SKM-1 (cell line): ENCODE measurements around the gene HOXB3.

Source experiments
- DNase-seq: peaks from one replicate; lab custom pipeline; 2025; ENCODE audit not compliant: unreplicated experiment; lab: John Stamatoyannopoulos, UW

The HOXB3 gene

DNA sequence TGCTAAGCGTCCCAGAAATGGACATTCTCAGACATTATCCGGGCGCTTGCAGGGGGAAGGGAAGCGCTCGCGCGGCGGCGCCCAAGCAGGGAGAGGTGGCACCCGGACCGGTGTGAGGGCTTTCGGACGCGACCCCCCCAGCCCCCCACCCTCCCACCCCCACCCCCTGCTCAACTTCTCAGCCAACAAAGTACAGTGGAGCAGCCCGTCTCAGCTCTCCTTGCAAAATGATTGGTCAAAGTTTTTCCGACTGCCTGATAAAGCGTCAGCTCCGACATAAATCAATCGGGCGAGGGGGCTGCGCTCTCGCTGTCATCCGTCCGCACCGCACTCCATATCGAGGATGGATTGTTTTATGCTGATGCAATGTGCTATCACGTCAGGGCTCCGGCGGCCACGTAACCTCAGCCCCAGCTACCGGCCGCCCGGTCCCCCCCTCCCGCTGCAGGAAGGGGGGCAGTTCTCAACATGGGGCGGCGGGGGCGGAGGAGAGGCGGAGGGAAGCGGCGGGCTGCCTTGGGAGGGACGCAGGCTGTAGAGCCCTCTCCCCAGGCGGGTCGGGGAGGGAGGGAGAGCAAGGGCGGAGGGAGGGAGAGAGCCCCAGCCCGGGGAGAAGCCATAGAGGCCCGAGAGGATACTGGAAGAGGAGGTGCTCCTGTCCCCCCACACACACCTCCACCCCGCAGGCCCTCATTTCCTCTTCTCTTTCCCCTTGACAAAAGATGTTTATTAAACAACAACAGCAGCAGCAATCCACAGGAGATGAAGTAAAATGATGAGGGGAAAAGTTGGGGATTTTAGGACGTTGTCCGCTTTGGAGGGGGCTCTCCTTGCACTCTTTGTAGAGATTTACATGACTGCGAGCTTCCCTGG is 36.4 kb upstream of the HOXB3 start, which contains the start of gene HOXB9:
Gene HOXB9 (minus strand): TSS at position 114 of the 873 bp plus-strand sequence. CDS start 89 bp downstream, at position 25.
- no peak for DNase-seq

DNA sequence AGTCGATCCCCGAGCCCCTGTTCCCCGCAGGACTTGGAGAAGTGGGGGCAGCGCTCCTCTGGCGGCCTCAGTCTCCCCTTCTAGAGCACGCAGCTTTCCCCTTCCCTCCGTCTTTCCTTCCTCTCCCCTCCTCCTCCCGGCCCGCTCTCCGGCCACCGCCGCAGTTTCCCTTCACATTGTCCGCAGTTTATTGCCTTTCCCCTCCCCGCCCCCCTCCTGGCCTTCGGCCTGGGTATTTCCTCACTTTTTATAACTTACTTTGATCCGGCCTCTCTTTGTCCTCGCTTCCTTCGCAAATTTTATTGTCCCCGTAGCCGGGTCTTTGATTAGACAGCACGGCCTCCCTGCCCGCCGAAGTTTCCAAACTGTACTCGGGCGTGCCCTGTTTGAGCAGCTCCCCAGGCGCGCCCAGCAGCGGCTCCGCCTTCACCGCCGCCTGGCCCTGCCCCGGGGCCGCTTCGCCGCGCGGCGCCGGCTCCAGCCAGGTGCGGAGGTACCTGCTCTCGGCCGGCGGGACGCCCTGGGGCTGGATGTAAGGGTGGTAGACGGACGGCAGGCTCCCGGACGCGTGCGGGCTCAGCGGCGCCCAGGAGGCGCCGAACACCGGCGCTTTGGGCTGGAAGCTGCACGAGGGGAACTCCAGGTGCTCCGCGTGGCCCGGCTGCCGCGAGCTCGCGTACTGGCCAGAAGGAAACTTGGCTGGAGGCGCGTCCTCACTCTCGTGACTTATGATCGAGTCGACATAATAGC is 35.6 kb upstream of the HOXB3 start:
- no peak for DNase-seq

DNA sequence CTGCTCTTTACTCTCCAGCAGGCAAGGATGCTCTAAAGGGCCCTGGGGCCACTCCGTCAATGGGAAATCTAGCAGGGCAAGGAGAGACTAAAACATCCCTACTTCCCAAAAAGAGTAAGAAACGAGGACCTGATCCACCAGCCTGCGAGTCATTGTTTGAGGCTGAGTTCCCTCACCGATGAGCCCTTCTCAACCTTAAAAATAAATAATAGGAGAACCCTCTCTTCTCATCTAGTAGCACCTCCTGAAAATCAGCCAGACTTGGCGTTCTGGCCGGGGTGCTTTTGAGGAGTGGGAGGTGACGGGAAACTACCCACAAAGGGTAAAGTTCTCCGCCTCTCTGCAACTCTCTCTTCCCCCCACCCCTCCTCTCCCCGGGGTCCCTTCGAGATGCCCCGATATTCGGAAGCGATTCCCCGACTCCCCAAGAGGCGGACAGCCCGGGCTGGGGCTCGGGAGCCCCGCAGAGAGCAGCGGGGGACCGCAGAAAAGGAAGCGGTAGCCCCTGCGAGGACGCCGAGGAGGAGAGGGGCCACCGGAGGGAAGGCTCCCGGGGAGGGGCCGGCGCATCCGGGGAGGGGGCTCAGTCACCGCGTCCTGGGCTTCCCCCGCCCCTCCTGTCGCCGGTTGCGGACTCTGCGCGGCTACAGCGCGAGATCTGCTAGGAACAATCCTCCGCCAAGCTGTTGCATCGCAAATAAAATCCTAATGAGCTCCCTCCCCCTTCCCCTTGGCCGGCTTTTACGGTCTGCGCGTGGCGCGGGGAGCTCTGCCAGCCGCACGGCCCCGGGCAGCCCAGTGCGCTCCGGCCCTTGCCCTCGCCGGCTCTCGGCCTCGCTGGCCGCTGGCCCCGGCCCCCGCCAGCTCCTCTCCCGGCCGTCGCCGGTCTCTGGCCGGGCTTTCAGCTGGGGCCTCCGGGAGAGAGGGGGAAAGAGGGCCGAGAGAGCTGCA is 34.8 kb upstream of the HOXB3 start:
- DNase-seq = no peak

DNA sequence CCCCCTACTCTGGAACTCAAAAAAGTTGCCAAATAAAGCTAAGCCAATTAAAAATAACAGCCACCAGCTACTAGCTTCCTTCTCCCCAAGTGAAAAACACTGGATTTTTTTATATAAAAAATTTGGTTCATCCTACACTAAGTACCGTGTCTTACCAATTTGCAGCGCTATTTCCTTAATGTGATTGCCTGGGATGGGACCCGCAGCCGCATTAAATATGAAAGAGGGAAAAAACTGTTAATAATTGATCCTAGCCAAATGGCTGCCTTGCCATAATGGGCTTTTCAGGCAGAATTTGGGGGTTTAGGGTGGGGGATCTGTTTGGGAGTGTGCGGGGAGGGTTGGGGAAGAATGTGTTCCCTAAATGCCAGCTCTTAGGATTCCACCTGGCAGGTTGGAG is 34.1 kb upstream of the HOXB3 start:
- no peak for DNase-seq

DNA sequence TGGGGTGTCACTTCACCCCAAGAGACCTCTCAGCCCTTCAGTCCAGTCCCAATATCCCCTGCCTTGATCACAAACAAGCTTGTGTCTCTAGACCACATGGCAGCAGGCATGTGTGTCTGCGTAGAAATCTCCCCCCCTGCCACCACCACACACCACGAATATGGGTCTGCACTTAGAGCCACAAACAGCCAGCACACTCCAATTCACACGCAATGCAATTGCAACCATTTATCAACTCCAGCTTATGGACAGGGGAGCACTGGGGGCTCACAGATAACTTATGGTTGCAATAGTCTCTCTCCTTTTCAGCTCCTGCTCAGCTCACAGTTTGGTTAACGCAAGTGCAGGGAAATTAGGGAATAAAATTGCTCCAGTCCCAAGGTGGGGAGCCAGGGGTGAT is 33.5 kb upstream of the HOXB3 start:
- DNase-seq = no peak

DNA sequence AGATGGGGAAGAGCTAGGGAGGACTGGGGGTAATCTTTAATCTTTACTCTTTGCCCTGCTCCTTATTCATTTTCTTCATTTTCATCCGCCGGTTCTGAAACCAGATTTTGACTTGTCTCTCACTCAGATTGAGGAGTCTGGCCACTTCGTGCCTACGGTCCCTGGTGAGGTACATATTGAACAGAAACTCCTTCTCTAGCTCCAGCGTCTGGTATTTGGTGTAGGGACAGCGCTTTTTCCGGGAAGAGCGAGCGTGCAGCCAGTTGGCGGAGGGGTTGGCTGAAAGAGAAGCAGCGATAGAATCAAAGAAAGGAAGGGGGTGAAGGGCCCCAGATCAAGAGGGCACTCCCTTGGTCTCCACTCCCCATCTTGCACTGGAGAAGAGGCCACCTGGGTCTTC is 32.8 kb upstream of the HOXB3 start:
- DNase-seq = no peak

DNA sequence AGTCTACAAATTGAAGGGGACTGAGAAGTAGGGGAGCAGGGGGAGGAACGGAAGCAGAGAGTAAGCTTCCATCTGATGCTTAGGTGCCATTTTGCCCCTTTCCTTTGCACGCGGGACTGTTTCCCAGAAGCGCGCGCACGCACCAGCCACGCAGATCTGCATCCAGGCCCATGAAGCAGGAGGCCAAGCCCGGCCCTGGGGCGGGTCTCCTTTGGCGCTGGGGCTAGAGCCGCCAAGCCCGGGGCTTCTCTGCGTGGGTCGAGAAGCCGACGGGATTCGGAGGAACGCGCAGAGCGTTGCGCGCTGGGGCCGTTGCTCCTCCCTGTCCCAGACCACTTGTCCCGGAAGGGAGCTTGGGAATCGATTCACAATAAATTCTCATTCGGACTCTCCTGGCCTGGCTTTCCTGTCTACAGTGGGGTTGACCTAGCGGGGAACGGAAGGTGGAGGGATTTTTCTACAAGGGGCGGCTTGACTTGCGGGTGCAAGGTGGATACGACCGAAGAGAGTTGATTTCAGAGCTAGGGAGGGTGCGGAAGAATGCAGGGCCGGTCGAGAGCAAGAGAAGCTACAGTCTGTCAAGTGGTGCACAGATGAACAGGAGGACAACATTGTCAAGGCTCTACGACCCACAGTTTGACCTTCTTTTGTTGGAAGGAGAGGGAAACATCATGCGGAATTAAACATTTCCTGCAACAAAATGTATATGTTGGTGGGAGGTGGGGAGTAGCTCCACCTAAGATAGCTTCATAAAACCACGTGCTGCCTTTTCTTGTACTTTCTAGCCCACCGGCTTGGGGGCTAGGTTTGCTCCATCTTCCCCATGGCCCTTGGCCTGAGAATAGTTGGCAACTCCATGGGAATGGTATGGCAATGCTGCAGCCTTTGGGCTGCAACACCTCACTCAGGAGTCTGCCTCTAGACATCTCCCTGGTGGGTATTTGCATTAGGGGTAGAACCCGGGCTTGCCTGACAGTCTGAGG is 31.7 kb upstream of the HOXB3 start:
- no peak for DNase-seq

DNA sequence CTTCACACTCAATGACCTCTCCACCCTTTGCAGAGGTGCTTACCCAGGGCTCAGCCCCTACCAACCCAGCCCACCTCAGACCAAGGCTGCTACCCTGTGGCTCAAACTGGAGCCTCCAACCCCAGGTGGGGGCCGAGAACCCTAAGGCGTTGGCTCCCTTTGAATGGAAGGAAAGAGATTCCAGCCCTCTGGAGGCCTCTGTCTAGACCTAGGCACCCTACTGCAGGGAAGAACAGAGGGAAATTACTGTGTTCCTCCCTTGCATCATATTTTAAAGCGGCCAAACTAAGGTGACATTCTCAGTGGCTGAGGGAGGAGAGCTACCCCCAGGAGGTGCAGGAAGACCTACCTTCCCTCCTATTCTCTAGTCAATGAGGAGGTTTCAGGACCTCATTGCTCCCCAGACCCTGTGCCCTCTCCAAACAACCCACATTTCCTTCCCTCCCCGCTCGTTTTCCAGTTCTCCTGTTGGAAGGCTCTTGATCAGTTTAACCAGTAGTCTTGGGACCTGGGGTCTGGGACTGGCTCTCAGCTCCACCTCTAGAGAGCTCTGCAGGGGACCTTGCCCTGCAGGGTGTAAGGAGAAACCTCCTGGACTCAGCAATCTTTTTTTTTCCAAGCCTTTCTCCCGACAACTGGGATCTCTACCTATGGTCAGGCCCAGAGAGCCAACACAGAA is 30.6 kb upstream of the HOXB3 start:
- no peak for DNase-seq

DNA sequence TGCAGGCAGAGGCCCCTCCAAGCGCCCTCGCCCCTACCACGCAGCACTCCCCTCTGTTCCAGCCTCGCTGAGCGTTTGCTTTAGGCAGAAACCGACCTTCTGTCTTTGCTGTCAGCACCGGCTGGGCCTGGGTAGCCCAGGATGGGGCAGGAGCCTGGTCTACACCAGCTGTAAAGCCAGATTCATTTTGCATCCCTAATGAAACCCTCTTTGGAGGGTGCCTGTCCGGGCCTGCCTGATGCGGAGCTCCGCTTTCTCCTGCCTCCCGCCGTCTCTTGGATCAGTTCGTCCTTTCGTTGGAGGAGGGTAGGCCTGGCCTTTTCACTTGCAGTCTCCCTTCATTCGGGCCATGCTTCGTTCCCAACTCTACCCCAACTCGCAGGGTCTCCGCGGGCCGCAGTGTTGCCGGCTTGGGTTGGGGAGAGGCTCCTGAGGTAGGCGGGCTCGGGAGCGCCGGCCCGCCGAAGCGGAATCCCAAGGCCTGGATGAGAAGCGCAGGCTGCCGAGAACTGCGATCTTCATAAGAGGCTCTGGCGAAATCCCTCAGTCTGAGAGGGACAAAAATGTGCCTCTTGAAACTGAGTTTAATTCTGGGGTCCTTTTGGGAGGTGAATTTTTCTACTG is 29.9 kb upstream of the HOXB3 start:
- no peak for DNase-seq

DNA sequence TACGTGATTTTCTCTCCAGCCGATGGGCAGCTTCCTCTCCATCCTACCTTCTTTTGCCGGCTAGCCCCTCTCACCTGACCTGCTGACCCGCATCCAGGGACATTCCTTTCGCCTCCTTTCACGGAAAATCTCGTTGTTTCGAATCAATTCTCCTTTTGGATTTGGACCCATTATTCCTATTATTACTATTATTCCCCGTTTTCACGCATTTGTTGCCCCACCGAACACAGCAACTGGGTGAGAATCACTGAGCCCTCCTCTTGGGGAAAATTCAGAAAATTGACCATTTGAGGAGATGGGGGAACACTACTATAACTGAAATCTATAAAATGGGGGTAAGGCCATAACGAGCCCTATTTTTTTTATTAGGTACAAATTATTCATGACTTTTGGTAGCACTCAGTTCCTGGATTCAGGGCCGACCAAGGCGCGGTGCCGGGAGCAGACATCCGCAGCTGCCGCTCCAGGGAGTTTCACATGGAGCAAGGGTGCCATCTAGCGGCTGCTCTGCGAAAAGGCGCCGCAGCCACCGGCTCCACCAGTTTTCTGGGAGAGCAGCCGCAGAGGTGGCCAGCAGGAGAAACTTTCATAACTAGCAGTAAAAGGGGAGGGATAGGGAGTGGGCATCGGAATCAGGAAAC is 28.3 kb upstream of the HOXB3 start:
- peak; percentile 63 for DNase-seq

DNA sequence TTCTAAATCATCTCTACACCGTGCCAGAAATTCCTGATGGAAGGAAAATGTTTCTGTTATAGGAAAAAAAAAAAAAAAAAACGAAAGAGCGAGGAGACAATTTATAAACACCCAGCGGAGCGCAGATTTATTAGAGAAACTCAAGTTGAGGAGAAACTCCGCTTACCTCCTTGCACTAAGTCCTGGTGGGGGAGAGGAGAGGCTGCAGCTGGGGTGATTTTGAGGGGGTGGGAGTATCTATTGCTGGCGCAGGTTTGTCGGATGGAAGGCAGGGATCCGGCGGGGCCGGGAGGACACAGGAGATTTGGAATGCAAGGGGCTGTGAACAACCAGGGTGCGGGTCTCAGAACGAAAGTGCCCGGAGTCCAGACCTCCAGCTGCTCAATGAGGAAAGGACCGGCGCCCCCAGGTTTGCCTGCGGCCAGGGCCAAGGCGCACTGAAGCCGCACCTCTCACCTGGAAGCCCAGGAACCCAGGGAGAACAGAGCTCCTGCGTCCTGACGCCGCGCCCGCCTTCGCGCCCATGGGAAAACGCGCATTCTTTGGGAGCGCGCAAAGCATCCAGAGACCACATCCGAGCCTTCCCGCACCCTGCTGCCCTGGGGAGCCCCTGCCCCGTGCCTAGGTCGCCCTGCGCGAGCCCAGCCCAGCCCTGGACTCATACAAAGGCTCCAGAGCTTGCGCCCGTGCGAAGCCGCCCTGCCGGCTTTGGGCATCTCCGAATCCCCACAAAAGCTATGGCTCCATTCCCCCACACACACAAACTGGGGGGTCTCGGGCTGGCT is 27.6 kb upstream of the HOXB3 start:
- no peak for DNase-seq

DNA sequence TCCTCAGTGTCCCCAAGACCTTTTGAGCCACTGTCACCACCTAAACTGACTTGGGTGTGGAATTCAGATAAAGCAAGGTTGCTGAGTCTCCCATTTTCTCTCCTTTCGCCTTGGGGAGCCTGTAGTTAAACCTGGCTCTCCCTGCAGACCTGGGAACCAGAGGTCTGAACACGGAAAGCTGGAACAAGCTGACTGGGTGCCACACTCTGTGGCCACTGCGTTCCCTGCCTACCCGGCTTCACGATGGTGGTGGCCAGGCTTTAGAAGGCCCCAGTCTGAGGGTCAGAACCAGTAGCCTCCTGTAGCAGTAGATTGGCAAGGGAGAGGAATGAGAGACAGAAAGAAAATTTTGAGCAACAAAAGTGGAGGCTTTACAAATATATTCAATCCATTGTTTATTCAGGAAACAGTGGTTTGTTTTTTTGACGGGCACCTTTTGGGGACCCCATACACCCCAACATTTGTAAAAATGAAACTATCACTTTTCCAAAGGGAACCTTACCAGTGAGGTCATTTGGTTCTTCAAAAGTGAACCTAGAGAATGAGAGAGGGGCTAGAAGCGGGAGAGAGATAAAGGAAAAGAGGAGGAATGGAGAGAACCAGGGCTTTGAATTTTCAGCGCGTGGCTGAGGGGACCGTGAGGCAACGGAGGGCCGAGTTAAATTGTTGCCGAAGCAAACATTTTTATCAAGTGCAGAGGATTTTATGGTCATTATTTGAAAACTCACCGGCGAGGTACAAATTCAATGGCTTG is 26.9 kb upstream of the HOXB3 start:
- no peak for DNase-seq

DNA sequence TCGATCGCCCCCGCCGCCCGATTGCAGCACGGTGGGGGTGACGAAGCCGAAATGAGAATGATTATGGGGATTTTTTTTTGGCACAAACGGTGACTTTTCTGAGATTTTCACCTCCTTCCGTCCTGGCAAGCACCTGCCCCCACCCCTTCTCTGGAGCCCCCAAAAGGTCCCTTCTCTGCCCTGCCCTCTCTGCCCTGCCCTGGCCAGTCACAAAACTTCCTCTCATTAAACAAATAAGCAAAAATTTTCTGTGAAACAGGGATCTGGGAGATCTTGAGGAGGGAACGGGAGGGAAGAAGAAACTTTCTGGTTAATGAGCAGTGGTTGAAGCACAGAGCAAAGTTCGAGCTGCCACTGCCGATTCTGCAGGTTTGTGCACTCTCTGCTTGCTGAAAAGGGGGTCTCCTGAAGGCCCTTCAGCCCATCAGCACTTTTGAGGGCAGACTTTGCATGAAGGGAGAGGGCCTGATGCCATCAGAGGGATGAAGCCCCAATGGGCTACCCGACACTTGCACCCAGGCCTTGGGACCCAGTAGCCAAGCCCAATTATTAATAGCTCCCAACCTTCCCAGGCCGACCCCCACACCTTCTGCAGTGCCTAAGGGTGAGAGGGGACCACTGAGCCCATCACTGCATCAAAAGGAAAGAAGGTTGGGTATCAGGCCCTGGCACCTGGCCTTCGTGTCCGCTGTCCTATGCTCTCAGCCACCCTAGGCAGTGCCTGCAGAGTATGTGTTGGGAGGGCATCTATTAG is 26.1 kb upstream of the HOXB3 start:
- DNase-seq = no peak

DNA sequence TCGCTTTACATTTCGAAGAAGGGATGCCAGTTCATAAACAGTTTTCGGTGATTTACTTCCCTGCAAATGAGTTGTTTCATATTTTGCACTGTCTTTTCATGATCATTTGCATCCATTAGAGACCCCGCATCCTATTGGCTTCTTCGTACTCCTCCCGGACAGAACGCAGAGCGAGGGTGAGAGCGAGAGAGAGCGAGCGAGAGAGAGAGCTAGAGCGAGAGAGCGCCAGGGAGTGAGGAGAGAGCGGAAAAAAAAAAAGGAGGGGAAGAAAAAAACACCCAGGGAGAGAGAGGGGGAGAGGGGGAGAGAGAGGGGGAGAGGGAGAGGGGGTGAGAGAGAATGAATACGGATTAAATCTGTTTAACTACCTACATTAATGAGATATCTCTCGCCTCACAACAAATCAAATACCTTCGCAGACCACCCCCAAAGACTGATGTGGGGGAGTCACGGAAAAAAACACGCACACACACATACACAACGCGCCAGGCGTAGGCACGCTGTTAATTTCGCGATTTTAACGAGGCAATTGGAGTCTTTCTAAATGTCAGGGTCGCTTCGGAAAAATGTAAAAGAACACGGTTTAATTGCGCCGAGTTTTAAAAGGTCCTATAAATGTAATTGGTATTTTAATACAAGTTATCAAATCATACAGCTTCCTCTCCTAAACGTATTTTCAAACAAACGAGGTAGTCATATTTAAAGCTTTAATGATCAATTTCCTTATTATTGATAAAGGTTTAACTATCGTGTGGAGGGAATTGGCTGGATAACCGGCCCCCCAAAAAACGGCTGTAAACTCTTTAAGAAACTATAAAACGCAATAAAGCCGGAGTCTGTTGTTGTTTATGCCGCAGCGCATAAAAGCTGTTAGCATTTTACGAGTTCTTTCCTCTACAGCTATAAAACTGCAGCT is 25.3 kb upstream of the HOXB3 start, which contains the start of gene HOXB8:
Gene HOXB8 (minus strand): TSS at position 246 of the 916 bp plus-strand sequence. CDS start 588 bp downstream, outside the sequence.
- no peak for DNase-seq
